Measurements from ENCODE around the gene ZC3H15.
"Not testable (repeated sequence)": the region's sequence is repeated elsewhere in the genome, so short reads cannot be mapped to it uniquely, and the experiment has no call there.

The ZC3H15 gene

GRCh38 chr2:186485871-186486650, at the start of gene ZC3H15:
Gene ZC3H15 (plus strand): TSS chr2:186486260. CDS start chr2:186486383, 123 bp downstream.
- DNase-seq = peak; percentile 66 to 98 (median 94)

DNA sequence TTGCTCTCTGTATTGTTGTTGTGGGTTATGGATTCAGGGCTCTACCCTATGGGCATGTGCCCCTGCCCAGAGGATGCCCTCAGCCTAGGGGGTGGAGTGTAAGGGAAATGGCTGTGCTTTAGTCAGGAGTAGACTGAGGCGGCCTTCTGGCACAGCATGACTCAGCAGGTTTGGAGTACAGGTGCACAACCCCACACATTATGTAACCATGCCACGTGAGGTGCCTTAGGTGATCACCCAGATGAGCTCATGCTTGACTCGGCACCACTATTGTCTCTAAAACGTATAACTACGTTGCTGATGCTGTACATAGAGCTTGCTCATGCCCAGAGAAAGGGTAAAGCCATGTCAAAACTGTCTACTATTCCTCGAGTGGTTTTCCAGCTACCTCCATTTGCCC, 48.3 kb upstream of the ZC3H15 start:
- no peak for DNase-seq

- not testable (repeated sequence) for DNase-seq
These were observed 46.4 kb upstream of the ZC3H15 start for GRCh38 chr2:186439673-186440095.

GRCh38 chr2:186440506-186440905, 45.6 kb upstream of the ZC3H15 start:
- DNase-seq = no peak

DNA sequence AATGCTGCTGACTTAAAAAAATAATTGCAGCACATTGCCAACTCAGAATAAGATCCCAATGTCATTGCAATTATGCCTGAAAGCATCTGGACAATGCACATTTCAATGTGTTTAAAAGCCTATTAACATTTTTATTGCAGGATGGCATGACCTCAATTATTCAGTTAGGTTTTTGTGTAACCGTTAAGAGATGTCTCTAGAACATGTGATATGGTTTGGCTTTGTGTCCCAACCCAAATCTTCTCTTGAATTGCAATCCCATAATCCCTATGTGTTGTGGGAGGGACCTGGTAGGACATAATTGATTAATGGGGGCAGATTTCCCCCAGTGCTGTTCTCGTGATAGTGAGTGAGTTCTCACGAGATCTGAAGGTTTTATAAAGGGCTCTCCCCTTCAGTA, 43.2 kb upstream of the ZC3H15 start:
- no peak for DNase-seq

- DNase-seq = no peak
These were observed 42.2 kb upstream of the ZC3H15 start for GRCh38 chr2:186443851-186444250.

GRCh38 chr2:186445506-186445905, 40.6 kb upstream of the ZC3H15 start:
- no peak for DNase-seq

GRCh38 chr2:186455613-186456012, 30.4 kb upstream of the ZC3H15 start:
- DNase-seq = no peak

GRCh38 chr2:186456941-186457340, 29.1 kb upstream of the ZC3H15 start:
- no peak for DNase-seq

GRCh38 chr2:186457908-186458307, 28.2 kb upstream of the ZC3H15 start:
- no peak for DNase-seq

DNA sequence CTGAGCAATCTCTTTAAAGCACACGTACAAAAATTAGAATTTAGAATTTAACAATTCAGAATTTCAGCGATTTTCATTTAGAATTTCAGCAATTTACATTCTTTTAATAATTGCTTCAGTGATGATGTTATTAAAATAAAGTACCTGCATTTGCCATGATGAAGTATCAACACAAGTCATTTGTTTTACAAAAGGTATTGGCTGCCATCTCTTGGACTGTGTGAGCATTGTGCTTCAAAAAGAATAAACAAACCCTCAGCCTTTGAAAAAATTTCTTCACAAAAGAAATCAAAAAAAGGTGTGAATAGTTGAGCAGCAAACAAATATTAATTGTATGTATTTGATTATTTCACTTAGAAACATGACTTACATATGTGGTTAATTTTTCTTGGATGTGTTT, 27.1 kb upstream of the ZC3H15 start:
- no peak for DNase-seq

- DNase-seq = no peak
These were observed 25.6 kb upstream of the ZC3H15 start for GRCh38 chr2:186460465-186460864.

DNA sequence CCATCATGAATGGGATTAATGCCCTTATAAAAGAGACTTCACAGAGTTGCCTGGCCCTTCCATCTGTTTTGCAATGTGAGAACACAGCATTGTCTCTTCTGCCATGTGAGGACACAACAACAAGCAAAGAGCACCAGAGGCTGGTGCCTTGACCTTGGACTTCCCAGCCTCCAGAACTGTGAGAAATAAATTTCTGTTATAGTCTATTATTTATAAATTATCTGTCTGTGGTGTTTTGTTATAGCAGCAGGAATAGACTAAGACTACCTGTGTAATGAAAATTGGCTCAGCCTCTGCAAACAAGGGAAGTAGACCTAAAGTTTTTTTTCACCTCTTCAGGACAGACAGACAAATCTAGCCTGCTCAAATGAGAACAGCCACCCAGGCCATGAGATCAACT, 19.3 kb upstream of the ZC3H15 start:
- no peak for DNase-seq

DNA sequence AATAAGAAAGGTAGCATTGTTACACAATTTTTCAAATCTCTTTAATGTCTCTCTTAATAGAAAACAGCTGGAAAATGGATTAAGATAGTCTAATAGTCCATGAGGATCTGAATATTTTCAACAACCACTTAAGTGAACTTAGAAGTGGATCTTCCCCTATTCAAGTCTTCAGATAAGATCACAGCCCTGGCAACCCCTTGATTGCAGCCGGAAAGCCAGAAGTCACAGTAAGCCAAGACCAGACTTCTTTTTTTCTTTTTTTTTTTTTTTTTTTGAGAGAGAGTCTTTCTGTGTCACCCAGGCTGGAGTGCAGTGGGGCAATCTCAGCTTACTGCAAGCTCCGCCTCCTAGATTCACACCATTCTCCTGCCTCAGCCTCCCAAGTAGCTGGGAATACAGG, 18.6 kb upstream of the ZC3H15 start:
- no peak for DNase-seq

DNA sequence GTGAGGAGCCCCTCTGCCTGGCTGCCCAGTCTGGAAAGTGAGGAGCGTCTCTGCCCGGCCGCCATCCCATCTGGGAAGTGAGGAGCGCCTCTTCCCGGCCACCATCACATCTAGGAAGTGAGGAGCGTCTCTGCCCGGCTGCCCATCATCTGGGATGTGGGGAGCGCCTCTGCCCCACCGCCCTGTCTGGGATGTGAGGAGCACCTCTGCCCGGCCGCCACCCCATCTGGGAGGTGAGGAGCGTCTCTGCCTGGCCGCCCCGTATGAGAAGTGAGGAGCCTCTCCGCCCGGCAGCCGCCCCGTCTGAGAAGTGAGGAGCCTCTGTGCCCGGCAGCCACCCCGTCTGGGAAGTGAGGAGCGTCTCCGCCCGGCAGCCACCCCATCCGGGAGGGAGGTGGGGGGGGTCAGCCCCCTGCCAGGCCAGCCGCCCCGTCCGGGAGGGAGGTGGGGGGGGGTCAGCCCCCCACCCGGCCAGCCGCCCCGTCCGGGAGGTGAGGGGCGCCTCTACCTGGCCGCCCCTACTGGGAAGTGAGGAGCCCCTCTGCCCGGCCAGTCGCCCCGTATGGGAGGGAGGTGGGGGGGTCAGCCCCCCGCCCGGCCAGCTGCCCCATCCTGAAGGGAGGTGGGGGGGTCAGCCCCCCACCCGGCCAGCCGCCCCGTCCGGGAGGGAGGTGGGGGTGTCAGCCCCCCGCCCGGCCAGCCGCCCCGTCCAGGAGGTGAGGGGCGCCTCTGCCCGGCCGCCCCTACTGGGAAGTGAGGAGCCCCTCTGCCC, 13.2 kb upstream of the ZC3H15 start:
- not testable (repeated sequence) for DNase-seq

GRCh38 chr2:186474239-186474638, 11.8 kb upstream of the ZC3H15 start:
- DNase-seq = not testable (repeated sequence)

DNA sequence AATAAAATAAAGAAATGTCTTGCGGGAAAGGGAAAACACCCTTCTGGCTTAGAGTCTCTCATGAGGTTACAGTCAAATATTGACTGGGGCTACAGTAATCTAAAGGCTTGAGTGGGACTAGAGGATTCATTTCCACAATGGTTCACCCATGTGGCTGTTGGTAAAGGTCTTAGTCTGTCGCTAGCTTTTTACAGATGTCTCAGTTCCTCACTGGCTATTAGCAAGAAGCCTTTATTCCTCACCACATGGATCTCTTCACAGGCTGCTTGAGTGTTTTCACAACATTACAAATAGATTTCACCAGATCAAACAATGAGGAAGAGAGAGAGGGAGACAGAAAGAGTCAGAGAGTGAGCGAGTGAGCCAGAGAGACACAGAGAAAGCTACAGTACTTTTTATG, 8.3 kb upstream of the ZC3H15 start:
- DNase-seq = no peak

DNA sequence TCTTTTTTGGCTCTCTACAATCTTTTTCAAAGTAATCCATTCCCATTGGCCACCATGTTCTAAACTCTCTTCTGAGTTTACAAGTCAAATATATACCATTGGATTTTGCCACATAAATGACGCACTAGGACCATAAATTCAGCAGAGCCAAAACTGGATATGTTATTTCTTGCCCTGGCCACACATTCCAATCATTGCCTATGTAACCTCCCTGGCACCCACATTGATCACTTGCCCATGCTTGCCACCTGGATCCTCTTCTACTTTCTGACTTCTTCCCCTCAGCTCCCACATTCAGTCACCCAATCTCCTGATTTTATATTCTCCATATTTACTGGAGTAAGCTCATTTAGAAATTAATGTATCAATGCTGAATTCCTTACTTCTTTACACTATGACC, 5.1 kb upstream of the ZC3H15 start:
- no peak for DNase-seq

DNA sequence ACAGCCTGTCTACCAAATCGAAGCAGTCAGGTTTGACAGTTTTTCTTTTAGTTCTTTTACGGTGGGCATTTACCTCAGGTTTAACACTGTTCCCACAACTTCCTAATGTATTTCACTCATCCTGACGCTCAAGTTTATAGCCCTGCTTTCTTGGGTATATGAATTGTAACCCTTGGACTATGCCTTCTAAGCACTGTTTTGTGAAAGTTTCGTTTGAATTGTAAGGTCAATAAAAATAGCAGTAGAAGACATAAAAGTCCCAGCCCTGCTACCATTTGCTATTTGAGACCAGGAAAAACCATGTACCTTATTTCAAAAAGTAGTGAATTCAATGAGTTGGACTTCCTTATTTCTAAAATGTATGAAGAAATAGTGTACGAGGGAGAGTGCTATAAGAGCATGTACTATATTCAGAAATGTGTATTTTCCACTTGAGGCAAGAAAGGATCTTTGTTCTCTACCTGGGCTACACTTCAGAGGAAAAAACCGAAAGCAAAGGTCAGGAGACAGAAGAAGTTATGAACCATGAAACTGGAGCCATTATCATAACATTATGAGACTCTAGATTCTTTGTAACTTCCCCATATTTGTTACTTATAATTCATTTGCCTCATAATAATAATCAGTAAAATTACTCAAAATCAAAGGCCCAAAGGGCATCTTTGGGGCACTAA, 1.9 kb upstream of the ZC3H15 start:
- DNase-seq = no peak

- no peak for DNase-seq
These were observed 537 bp upstream of the ZC3H15 start for GRCh38 chr2:186485576-186485870.

DNA sequence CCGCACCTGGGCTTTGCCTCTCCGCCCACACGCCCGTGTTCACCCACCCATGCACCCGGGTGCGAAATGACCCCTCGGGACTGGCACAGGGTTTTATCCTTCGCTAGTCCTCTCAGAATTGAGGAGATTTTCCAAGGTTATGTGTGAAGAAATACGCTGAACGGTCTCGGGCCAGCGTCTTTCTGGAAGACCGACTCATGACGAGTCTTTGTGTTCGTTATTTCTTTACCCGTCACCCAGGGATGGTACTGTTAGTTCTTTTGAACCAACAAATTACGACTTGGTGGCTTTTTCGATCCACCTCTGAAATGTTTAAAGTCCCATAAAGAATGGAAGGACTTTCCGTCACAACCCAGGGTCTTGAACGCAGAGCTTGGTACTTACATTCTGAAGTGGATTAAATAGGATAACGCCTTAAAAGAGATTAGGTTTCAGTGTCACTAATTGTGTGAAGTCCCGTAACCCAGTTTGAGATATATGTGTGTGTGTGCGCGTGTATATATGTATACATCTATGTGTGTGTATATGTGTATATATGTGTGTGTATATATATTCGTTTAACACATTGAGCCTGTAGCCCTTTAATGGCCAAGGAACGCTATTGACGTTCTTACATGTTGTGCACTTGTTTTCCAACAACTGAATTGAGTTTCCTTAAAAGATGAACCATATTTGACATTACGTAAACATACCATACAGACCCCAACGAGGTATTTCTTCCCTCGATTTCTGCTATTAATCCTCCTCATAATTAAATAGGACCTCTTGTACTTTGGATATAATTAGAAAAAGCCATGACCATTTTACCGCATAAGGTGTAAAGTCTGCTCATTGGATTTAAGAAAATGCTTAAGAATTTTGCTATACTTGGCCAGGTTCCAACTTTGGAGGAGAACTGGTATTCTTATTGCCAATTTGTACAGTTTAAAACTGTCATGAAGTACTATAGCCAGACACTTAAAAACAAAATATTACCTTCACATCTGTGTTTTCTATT, 889 bp downstream of the ZC3H15 start:
- no peak for DNase-seq

All from nucleus accumbens (tissue), 56 donors.